Hematopoietic multipotent progenitor cell treated with erythropoietin and hydrocortisone succinate and interleukin-3 and kit ligand, for 17 days (in vitro differentiated cells): Measurements from ENCODE around the gene BPI.
"Not testable (repeated sequence)": the region's sequence is repeated elsewhere in the genome, so short reads cannot be mapped to it uniquely, and the experiment has no call there.

ENCODE experiments used
- DNase-seq: peaks from one replicate; pipeline ENCODE4 v3.0.0-alpha.2; 2015; ENCODE audit warnings: low spot score

BPI gene

DNA sequence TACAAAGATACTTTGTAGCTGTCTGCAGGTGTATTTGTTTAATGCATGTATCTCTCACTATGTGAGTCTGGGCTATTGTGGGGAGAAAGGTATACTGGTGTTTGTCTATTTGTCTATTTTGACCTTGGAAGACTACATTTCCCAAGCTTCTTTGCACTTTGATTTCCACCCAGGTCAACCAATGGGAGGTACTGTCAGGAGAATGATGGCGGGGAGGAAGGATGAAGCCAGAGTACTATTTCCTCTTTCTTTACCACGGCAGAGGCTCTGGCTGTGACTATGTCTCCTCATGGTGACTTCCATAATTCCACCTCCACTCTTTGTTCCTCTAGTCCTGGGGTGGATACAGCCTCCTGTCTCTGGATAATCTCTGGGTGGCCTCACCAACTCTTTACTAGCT is 65.4 kb downstream of the BPI start:
- DNase-seq, result no peak

DNA sequence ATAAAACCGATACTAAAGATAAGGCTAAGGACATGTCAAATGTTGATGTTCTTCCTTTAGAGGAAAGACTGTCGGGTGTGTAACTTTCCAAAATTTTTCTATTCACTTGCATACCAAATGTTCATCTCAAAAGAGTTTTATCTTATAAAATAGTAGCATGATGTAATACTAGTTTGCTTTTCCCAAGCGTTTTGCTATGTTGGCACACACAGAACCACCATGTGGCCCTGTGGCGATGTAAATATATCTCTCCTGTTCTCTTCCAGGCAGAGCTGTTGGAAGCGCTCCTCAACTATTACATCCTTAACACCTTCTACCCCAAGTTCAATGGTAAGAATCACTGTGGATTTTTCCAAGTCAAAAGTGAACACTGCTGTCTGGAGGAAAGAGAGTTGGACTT is 68.8 kb downstream of the BPI start:
- no peak for DNase-seq

DNA sequence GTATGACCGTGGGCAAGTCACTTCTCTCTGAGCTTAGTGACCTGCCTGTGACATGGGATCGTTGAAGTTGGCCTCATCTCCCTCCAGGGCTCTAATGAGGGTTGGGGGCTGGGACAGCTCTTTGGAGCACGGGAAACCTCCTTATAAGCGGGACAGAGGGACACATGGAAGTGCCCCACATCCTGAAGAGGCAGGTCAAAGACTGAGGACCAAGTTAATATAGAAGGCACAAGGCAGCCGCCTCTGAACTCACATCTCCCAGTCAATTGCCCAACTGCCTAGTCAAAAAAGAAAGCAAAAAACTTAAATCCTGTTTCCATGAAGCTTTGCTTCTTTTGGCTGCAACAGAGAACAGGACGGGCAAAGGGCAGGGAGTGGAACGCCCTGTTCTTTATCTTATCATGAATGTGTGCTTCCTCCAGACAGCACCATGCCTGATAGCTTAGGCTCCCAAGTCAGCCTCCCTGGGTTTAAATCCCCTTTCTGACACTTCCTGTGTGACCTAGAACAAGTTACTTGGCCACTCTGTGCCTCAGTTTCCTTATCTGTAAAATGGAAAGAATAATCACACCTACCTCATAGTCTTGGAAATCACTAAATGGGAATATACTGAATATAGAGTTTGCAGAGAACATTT is 69.4 kb downstream of the BPI start:
- no peak for DNase-seq

DNA sequence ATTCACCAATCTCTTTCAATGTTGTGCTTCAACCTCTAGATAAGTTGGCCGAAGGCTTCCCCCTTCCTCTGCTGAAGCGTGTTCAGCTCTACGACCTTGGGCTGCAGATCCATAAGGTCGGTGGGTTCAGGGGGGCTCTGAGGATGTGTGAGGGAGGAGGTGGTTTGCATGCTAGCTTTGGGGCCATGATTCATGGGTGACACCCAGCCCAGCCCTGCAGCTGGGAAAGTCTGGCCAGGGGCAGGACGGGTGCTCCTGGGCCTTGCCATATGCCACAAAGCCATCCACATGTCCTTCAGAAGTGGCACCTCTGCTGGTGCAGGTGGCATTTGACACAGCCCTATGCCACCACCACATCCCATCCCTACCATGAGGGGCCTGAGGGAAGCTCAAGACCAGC is 69.9 kb downstream of the BPI start:
- DNase-seq, result no peak

DNA sequence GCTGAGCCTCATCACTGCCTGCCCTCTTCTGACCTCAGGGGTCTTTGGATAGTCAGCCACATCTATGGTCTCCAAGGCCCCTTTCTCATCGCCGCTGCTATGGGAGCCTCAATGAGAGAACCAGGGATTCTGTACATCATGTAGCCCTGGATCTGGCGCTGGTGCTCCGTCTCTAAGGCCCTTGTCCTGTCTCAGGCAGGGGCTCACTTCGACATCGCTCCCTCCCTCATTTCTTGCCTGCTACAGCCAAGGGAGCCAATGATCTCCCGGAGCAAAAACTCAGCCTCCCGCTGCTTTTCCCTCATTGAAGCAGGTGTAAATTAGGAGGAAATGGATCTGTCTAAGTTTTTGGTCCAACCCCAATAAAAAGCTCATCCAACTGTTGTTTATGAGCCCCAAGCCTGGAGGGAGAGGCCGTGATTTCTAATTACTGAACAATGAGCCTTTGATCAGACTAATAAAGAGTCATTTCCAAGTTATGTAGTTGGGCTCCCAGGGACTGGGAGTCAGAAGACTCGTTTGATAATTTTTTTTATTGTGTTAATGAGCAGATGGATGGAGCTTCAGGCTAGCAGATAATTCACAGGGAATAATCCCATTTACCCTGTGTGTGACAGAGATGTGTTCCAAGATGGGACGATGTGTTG is 73.2 kb downstream of the BPI start:
- no peak for DNase-seq

DNA sequence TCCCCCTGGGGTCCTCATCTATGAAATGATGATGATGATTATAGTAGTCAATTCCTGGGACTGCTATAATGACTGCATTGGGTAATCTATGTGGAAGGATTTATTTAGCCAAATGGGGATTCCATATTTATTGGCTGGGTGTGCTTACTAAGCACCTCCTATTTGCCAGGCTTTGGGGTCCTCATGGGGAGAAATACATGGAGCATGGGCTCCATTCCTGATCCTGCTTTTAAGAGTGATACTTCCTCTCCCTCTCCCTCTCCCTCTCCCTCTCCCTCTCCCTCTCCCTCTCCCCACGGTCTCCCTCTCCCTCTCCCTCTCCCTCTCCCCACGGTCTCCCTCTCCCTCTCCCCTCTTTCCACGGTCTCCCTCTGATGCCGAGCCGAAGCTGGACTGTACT is 73.9 kb downstream of the BPI start:
- not testable (repeated sequence) for DNase-seq

DNA sequence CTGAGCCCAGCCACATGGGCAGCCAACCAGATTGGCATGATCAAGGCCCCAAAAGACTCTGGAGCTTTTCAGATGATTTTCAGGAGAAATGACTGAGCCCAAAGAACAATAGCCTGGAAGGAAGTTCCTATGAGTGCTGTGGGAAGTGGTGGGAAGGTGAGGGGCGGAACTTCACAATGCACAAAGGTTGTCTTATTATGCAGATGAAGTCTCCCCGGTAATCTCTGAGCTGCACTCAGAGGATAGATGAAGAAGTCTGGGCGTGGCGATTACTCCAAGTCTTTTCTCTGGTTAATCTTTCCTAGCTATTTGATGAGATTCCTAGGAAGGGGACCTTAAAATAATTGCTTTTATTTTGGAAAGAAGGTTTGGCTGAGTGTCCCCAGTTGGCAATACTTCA is 79.2 kb downstream of the BPI start:
- DNase-seq, result no peak

DNA sequence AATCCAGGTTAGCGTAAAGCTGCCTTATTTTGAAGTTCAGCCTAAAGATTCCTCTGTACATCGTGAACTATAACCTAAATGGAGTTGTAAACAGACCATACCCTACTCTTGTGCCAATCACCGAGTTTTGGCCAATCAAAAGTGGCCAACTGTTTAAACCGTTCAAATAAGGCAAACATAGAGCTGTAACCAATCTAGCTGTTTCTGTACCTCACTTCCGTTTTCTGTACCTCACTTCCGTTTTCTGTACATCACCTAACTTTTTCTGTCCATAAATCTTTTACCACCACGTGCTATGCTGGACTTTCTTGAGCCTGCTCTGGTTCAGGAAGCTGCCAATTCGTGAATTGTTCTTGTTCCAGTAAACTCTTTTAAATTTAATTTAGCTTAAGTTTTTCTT is 82.0 kb downstream of the BPI start:
- DNase-seq, result no peak

DNA sequence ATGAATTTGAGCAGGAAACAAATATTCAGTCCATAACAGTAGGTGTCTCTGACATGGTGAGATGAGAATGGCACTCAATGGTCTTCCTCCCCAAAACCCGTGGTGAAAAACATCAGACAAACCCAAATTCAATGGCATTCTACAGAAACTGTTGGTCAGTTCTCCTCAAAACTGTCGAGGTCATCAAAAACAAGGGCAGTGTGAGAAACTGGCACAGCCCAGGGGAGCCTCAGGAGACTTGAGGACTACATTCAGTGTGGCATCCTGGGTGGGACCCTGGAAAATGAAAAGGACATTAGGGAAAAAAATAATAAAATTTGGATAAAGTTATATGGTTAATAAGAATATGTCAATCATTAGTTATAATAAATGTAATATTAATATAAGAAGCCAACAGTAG is 82.9 kb downstream of the BPI start:
- DNase-seq, result no peak
